PC-9 (cell line): ENCODE data around the gene IKBKG. TPM values are rescaled to one million over a fixed set of nuclear protein-coding genes. Genes with fewer than 3 reads are reported as not detected.
"Not testable (repeated sequence)": the region's sequence is repeated elsewhere in the genome, so short reads cannot be mapped to it uniquely, and the experiment has no call there.

Source experiments
- BruUV-seq: library from RNA; stranded (reverse); fragments of 400-500 nt; replicated peaks from 2 replicates; lab custom pipeline; 2021; lab: Mats Ljungman, UMichigan
- CTCF ChIA-PET: fragments of 300-600 bp; sonication (Branson Sonifier 250); formaldehyde crosslinking; loops from one replicate; lab custom pipeline; 2022; ENCODE audit warnings: antibody characterized with exemption; lab: Charles Lee
- POLR2A ChIA-PET: fragments of 300-600 bp; sonication (Branson Sonifier 250); formaldehyde crosslinking; loops from one replicate; lab custom pipeline; 2022; ENCODE audit warnings: antibody characterized with exemption; ENCODE audit not compliant: unreplicated experiment; lab: Charles Lee
- DNase-seq, 2 experiments: peaks; one replicate each; pipeline versions ENCODE4 v3.0.0 to v3.0.0-alpha.2; 2015 to 2022; ENCODE audit warnings: mixed read lengths in 1 of 2
- H2AFZ ChIP-seq: fragments of 200-600 bp; sonication (generic); 2 replicates; pipeline ENCODE4 v1.8.1; 2017; ENCODE audit warnings: antibody characterized with exemption
- H3F3A ChIP-seq: fragments of 200-600 bp; sonication (generic); 2 replicates; pipeline ENCODE4 v1.8.1; 2017; ENCODE audit warnings: antibody characterized with exemption, mild to moderate bottlenecking, low read depth; ENCODE audit not compliant: insufficient read depth
- H3K27ac ChIP-seq: fragments of 200-600 bp; sonication (generic); 2 replicates; pipeline ENCODE4 v1.6.1; 2016; ENCODE audit warnings: mixed run types
- H3K27me3 ChIP-seq: fragments of 200-600 bp; sonication (generic); 2 replicates; pipeline ENCODE4 v1.6.1; 2016; ENCODE audit warnings: low read depth, mixed run types; ENCODE audit not compliant: insufficient read depth
- H3K36me3 ChIP-seq: fragments of 200-600 bp; sonication (generic); 2 replicates; pipeline ENCODE4 v1.6.1; 2016; ENCODE audit warnings: low read depth, mixed run types
- H3K4me1 ChIP-seq: fragments of 200-600 bp; sonication (generic); replicated peaks from 2 replicates; pipeline ENCODE4 v1.6.1; 2016; ENCODE audit warnings: mixed run types; ENCODE audit not compliant: insufficient read depth
- H3K4me2 ChIP-seq: fragments of 200-600 bp; sonication (generic); 2 replicates; pipeline ENCODE4 v1.6.1; 2017; ENCODE audit warnings: mixed run types
- H3K4me3 ChIP-seq: fragments of 200-600 bp; sonication (generic); 2 replicates; pipeline ENCODE4 v1.6.1; 2016; ENCODE audit warnings: mixed run types
- H3K79me2 ChIP-seq: fragments of 200-600 bp; sonication (generic); 2 replicates; pipeline ENCODE4 v1.6.1; 2017; ENCODE audit warnings: low read depth, mixed run types
- H3K9me2 ChIP-seq: fragments of 200-600 bp; sonication (generic); 2 replicates; pipeline ENCODE4 v1.8.1; 2017; ENCODE audit warnings: mild to moderate bottlenecking; ENCODE audit not compliant: insufficient read depth
- H3K9me3 ChIP-seq: fragments of 200-600 bp; sonication (generic); 2 replicates; pipeline ENCODE4 v1.8.1; 2016; ENCODE audit warnings: low read depth; ENCODE audit not compliant: insufficient read depth
- H4K20me1 ChIP-seq: fragments of 200-600 bp; sonication (generic); 2 replicates; pipeline ENCODE4 v1.8.1; 2017; ENCODE audit not compliant: insufficient read depth
- CTCF ChIP-seq: fragments of 200-600 bp; sonication (generic); conservative IDR thresholded peaks from 2 replicates; pipeline ENCODE4 v1.6.1; 2017; ENCODE audit warnings: mixed run types, antibody characterized with exemption, mild to moderate bottlenecking, moderate library complexity
- EZH2 ChIP-seq: fragments of 200-600 bp; sonication (generic); IDR thresholded peaks from 2 replicates; pipeline ENCODE4 v1.8.0; 2017; ENCODE audit warnings: antibody characterized with exemption, low read depth
- intact Hi-C: fragments of 100-400 bp; cut with micrococcal nuclease; formaldehyde crosslinking; loops from one replicate; pipeline ENCODE4 v1.10.0; 2022; ENCODE audit not compliant: unreplicated experiment
- total RNA-seq: library from RNA; stranded (reverse); gene quantifications from 2 replicates; pipeline ENCODE4 v1.2.3, GENCODE V29; 2021

IKBKG gene
- total RNA-seq, 1 experiment from 2014 or later = 68.3 TPM

DNA sequence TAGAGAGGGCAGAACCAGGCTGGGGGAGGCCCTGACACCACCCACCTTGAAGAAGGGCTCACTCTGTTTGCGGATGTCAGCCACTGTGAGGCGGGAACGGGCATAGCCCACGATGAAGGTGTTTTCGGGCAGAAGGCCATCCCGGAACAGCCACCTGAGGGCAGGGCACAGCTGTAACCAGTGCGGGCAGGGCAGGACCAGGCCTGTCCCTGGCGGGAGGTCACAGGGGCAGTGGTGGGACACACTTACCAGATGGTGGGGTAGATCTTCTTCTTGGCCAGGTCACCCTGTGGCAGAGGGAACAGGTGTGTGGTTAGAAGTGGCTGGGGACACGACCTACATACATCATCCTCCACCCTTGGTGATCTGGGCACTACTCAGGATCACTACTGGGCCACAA, 11.5 kb upstream of the IKBKG start:
- TF ChIP-seq CTCF (no peak), EZH2 (no peak)
- H2AFZ ChIP-seq = no peak overlapping the region
- H3K4me2 ChIP-seq = no peak overlapping the region
- H3K9me2 ChIP-seq = no peaks in the 10 kb centered on the region
- H3K9me3 ChIP-seq = no peaks in the 10 kb centered on the region
- peaks cover 88% of the 10 kb centered on the region for H3F3A ChIP-seq
- H3K4me1 ChIP-seq = peaks cover 35% of the 10 kb centered on the region
- peaks cover 14% of the 10 kb centered on the region for H4K20me1 ChIP-seq
- peaks cover 66% of the 10 kb centered on the region for H3K79me2 ChIP-seq
- H3K36me3 ChIP-seq = peaks cover 28% of the 10 kb centered on the region; the same call in 1 of the 2 replicates
- no peak for DNase-seq
- no peak overlapping the region for H3K27ac ChIP-seq
- no peak overlapping the region for H3K4me3 ChIP-seq
- intact Hi-C loops = no loop called here
- H3K27me3 ChIP-seq = no peaks in the 10 kb centered on the region
- CTCF ChIA-PET = interaction anchor here (2.2 kb wide), 1 partner anchor 162 kb away, joined by 9 read pairs; no protein-coding TSS in a partner anchor
- POLR2A ChIA-PET = no interaction called here
- no TSS peak for BruUV-seq

- Histone ChIP-seq H3K4me3 (no peak overlapping the region), H3K4me2 (peak overlapping the region; percentile 99), H4K20me1 (peaks cover 14% of the 10 kb centered on the region), H3K4me1 (peaks cover 58% of the 10 kb centered on the region), H3K27me3 (no peaks in the 10 kb centered on the region), H2AFZ (no peak overlapping the region), H3F3A (peaks cover 94% of the 10 kb centered on the region), H3K36me3 (peaks cover 35% of the 10 kb centered on the region), H3K9me2 (no peaks in the 10 kb centered on the region), H3K9me3 (no peaks in the 10 kb centered on the region), H3K27ac (peak overlapping the region; percentile 100; the same call in 1 of the 2 replicates), H3K79me2 (peaks cover 80% of the 10 kb centered on the region)
- no TSS peak for BruUV-seq
- POLR2A ChIA-PET = interaction anchor here (0.7 kb wide), 1 partner anchor 165 kb away, joined by 4 read pairs; no protein-coding TSS in a partner anchor
- TF ChIP-seq EZH2 = no peak
- TF ChIP-seq CTCF = no peak
- intact Hi-C loops = no loop called here
- DNase-seq = no peak
- CTCF ChIA-PET = no interaction called here
Measured at GRCh38 chrX:154539077-154539476, 8.3 kb upstream of the IKBKG start.

DNA sequence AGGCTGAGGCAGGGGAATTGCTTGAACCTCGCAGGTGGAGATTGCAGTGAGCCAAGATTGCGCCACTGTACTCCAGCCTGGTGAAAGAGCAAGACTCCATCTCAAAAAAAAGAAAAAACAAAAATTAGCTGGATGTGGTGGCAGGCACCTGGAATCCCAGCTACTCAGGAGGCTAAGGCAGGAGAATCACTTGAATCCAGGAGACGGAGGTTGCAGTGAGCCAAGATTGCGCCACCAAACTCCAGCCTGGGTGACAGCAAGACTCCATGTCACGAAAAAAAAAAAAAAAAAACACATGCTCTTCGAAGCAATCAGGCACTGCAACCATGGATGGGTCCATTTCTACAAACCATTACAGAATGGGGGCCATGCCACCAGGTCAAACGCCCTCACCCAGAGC, 7.1 kb upstream of the IKBKG start:
- H4K20me1 ChIP-seq, BruUV-seq, H3K27me3 ChIP-seq, DNase-seq, H3K9me2 ChIP-seq, H3K9me3 ChIP-seq, intact Hi-C loops, H2AFZ ChIP-seq: not testable (repeated sequence)
- ChIA-PET POLR2A (interaction anchor here (0.6 to 1.4 kb wide), 5 partner anchors 8 to 96 kb away, joined by 3 to 18 read pairs (median 4); no protein-coding TSS in a partner anchor), CTCF (interaction anchor here (0.7 kb wide), 1 partner anchor 264 kb away, joined by 24 read pairs; no protein-coding TSS in a partner anchor)
- peaks cover 94% of the 10 kb centered on the region for H3F3A ChIP-seq
- peak overlapping the region; percentile 99 for H3K4me2 ChIP-seq
- peaks cover 40% of the 10 kb centered on the region for H3K36me3 ChIP-seq
- peak overlapping the region; percentile 100 for H3K27ac ChIP-seq
- peaks cover 58% of the 10 kb centered on the region for H3K4me1 ChIP-seq
- H3K79me2 ChIP-seq = peaks cover 83% of the 10 kb centered on the region
- H3K4me3 ChIP-seq = peak overlapping the region; percentile 38; the same call in 1 of the 2 replicates
